ENCODE data around the gene API5. TPM values are rescaled to one million over a fixed set of nuclear protein-coding genes. Genes with fewer than 3 reads are reported as not detected.

API5 gene
- 93.9 and 101 TPM in 2 replicates for total RNA-seq

- TF ChIP-seq, protein P1, sequence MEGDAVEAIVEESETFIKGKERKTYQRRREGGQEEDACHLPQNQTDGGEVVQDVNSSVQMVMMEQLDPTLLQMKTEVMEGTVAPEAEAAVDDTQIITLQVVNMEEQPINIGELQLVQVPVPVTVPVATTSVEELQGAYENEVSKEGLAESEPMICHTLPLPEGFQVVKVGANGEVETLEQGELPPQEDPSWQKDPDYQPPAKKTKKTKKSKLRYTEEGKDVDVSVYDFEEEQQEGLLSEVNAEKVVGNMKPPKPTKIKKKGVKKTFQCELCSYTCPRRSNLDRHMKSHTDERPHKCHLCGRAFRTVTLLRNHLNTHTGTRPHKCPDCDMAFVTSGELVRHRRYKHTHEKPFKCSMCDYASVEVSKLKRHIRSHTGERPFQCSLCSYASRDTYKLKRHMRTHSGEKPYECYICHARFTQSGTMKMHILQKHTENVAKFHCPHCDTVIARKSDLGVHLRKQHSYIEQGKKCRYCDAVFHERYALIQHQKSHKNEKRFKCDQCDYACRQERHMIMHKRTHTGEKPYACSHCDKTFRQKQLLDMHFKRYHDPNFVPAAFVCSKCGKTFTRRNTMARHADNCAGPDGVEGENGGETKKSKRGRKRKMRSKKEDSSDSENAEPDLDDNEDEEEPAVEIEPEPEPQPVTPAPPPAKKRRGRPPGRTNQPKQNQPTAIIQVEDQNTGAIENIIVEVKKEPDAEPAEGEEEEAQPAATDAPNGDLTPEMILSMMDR (conservative IDR thresholded peaks at IDR 0.05; ENCODE audit: low read depth, low read length) = peak; percentile 75
- DNase-seq (ENCODE audit: low read depth) = peak; percentile 52
- H3K4me3 ChIP-seq (ENCODE audit: low read depth, low read length) = peak within 1 kb of the TSS; percentile 84
Measured at GRCh38 chr11:43311791-43312607, at the start of gene API5. Gene API5, plus strand, starts transcription at chr11:43311996. Its CDS starts 132 bp downstream, at chr11:43312128.

- DNase-seq (ENCODE audit: low read depth) = no peak
- TF ChIP-seq, protein P1 (conservative IDR thresholded peaks at IDR 0.05; ENCODE audit: low read depth, low read length) = no peak
- H3K4me3 ChIP-seq (ENCODE audit: low read depth, low read length) = no peak overlapping the region
Measured at GRCh38 chr11:43267856-43268580, 43.8 kb upstream of the API5 start.

- no peak overlapping the region for H3K4me3 ChIP-seq (ENCODE audit: low read depth, low read length)
- TF ChIP-seq, protein P1 (conservative IDR thresholded peaks at IDR 0.05; ENCODE audit: low read depth, low read length) = no peak
- DNase-seq (ENCODE audit: low read depth) = no peak
Measured at GRCh38 chr11:43268786-43269185, 43.0 kb upstream of the API5 start.

DNA sequence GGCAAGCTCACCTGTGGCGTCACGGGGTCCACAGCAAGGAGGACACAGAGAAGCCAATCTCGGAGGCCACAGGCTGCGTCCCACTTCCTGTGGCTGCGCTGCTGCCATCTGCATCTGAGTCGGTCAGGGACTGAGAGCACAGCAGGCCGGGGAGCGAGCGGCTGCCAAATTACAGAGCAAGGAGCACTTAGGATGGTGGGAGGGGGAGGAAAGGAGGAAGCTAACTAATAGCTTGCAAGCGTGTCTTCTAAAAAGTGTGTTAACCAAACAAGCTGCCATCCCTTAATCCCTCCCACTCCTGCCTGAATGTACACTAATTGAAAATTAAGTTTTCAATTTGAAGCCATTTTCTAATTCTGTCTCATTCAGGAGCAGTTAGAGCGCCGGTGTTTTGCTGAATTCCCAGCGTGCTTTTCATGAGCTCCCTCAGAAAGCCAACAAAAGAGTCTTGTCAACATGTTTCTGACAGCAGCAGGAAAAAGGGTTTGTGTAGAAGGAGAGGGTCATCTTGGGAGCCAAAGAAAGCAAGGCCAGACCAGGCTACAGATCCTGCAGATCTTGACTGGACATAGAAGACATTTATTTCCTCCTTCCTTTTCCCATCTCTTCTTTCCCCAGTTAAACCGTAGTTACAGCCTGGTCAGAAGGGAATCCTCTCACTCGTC, 42.4 kb upstream of the API5 start:
- no peak overlapping the region for H3K4me3 ChIP-seq (ENCODE audit: low read depth, low read length)
- DNase-seq (ENCODE audit: low read depth) = no peak
- TF ChIP-seq, protein P1 (conservative IDR thresholded peaks at IDR 0.05; ENCODE audit: low read depth, low read length) = no peak

DNA sequence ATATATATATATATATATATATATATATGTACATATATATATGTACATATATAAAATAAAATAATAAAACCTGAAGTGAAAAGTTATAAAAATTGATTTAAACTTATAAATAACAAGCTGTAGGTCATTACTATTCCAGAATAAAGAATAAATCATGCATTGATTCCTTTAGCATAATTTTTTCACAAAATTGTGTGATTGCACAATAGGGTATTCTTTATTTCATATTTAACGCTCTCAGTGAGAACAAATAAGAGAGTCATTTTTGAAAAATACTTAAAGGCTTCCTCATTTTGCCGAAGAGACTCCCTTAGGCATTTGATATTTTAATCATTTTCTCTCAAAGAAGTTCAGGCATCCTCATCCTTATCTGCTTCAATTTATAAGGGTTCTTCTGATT, 41.3 kb upstream of the API5 start:
- H3K4me3 ChIP-seq (ENCODE audit: low read depth, low read length) = no peak overlapping the region
- no peak for DNase-seq (ENCODE audit: low read depth)
- TF ChIP-seq, protein P1 (conservative IDR thresholded peaks at IDR 0.05; ENCODE audit: low read depth, low read length) = no peak

DNA sequence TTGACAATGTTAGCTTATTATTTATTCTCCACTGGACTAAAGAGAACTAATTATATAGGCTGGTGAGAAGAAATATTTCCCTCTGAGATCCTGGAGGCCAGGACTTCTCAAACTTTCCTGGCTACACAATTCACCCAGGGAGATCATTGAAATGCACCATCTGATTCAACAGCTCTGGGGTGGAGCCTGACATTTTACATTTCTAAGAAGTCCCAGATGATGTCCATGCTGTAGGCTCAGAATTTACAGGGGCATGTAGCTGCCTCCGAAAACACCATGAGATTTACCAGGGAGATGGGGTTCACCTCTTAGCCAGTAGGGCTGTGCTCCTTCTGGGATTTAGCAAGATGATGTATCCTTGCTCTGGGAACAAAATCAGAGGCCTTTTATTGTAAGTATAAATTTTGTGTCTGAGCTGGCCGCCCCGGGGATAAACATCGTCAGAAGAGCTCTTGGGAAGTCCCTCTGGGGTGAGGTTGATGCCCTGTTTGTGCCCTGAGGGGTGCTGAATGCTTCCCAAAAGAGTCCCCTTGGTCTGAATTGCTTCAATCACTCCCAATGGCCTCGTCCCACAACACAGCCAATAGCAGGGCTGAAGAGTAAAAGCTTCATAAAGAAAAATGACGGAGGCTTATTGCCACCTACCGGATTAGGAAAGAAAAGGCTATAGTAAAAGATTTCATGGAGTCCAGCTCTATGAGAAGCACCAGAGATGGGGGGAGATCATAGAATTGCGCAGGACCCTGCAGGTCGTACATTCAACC, 33.4 kb upstream of the API5 start:
- no peak for DNase-seq (ENCODE audit: low read depth)
- no peak overlapping the region for H3K4me3 ChIP-seq (ENCODE audit: low read depth, low read length)
- TF ChIP-seq, protein P1 (conservative IDR thresholded peaks at IDR 0.05; ENCODE audit: low read depth, low read length) = peak; percentile 50

All from epithelial cell of proximal tubule (primary cell).